ENCODE data around the gene NDUFV2. TPM values are rescaled to one million over a fixed set of nuclear protein-coding genes. Genes with fewer than 3 reads are reported as not detected.

NDUFV2 gene
- total and polyA plus RNA-seq, 2 of the 8 experiments (the other 6 are each of a cell fraction or from before 2014, with no cell fraction given) = 90.8 to 191 TPM

- no peak overlapping the region for H2BK20ac ChIP-seq (ENCODE audit: low read length)
- peaks cover 0 to 5% of the 10 kb centered on the region in 2 experiments for H4K20me1 ChIP-seq (replicated peaks in 1 of 2; ENCODE audit: control insufficient read depth in 1 of 2, insufficient read depth in 2 of 2, low read length in 2 of 2)
- H2BK15ac ChIP-seq (ENCODE audit: low read length) = no peak overlapping the region
- no peaks in the 10 kb centered on the region for H3K23me2 ChIP-seq (ENCODE audit: low read depth, low read length)
- no peak overlapping the region for H3K4me2 ChIP-seq (ENCODE audit: insufficient read depth in 1 of 2, low read depth in 2 of 2, low read length in 2 of 2)
- no peaks in the 10 kb centered on the region; a peak in 1 of 8 replicates for H3K36me3 ChIP-seq (ENCODE audit: control insufficient read depth in 2 of 4, insufficient read depth in 4 of 4, low read length in 3 of 4)
- no peak overlapping the region for H3K4me3 ChIP-seq (ENCODE audit: extremely low read depth in 1 of 4, insufficient read depth in 2 of 4, low read depth in 3 of 4, low read length in 4 of 4)
- H2AFZ ChIP-seq (ENCODE audit: low read length) = no peak overlapping the region
- H3K9ac ChIP-seq (replicated peaks in 1 of 4; ENCODE audit: extremely low read depth in 1 of 4, low read depth in 3 of 4, low read length in 3 of 4) = no peak overlapping the region
- H4K5ac ChIP-seq (ENCODE audit: insufficient read length, low read depth, low read length) = no peak overlapping the region
- H3K27me3 ChIP-seq (replicated peaks in 1 of 4; ENCODE audit: control insufficient read depth in 3 of 4, extremely low read depth in 1 of 4, insufficient read depth in 3 of 4, low read length in 3 of 4) = no peaks in the 10 kb centered on the region
- H3K9me3 ChIP-seq (ENCODE audit: insufficient read depth in 2 of 2, low read depth in 1 of 2, low read length in 1 of 2) = no peaks in the 10 kb centered on the region
- no peak overlapping the region for H3K18ac ChIP-seq (ENCODE audit: extremely low read depth, low read length)
- peaks cover 3 to 93% of the 10 kb centered on the region in 2 experiments for H3K79me2 ChIP-seq (ENCODE audit: control insufficient read depth in 1 of 2, insufficient read depth in 2 of 2, low read length in 2 of 2)
- H3K27ac ChIP-seq (ENCODE audit: low read depth, low read length) = no peak overlapping the region
- H4K8ac ChIP-seq (ENCODE audit: extremely low read depth, insufficient read depth, low read length) = no peak overlapping the region
- H2BK120ac ChIP-seq (replicated peaks; ENCODE audit: low read depth, low read length) = no peak overlapping the region
- H3K23ac ChIP-seq (ENCODE audit: insufficient read length) = no peak overlapping the region
- ChIA-PET CTCF (ENCODE audit: partially characterized antibody) (interaction anchor here (0.8 to 2.8 kb wide), 10 partner anchors 9 to 811 kb away, joined by 3 to 14 read pairs (median 3); no protein-coding TSS in a partner anchor), POLR2A (ENCODE audit: partially characterized antibody) (interaction anchor here (1.0 to 1.4 kb wide), 2 partner anchors 12 to 44 kb away, joined by 3 to 5 read pairs; partner anchors contain the start of gene ANKRD12)
- no peak overlapping the region for H3K4ac ChIP-seq (replicated peaks; ENCODE audit: insufficient read length, low read depth, low read length)
- FAIRE-seq (peak; percentile 80), DNase-seq (ENCODE audit: low read depth in 1 of 2, low spot score in 2 of 2) (no peak)
- no peak overlapping the region for H3K14ac ChIP-seq (ENCODE audit: insufficient read length)
- H2AK5ac ChIP-seq (ENCODE audit: low read depth, low read length) = no peak overlapping the region
- no peak overlapping the region for H2BK5ac ChIP-seq (ENCODE audit: low read depth, low read length)
- H3K4me1 ChIP-seq (replicated peaks in 1 of 4; ENCODE audit: control insufficient read depth in 3 of 4, insufficient read depth in 4 of 4, low read length in 3 of 4) = peaks cover 0 to 5% (median 0%) of the 10 kb centered on the region in 4 experiments; a peak in 1 of 7 replicates
- WGBS, 2 experiments (ENCODE audit: extremely low coverage in 1 of 2, insufficient coverage in 1 of 2, insufficient read length in 1 of 2, insufficient replicate concordance in 2 of 2, low coverage in 1 of 2, low lambda C conversion rate in 2 of 2, missing lambda C conversion rate in 1 of 2) = 84% methylated on average over 1 of the region's 1 CpG; no CpG with 5 or more reads in 1 of the 2 experiments
- H3K79me1 ChIP-seq (ENCODE audit: low read depth, low read length) = no peaks in the 10 kb centered on the region
- H3K56ac ChIP-seq (replicated peaks; ENCODE audit: insufficient read length, low read depth, low read length) = no peak overlapping the region
- H2BK12ac ChIP-seq (ENCODE audit: low read depth, low read length) = no peak overlapping the region
- H4K91ac ChIP-seq (replicated peaks; ENCODE audit: insufficient read length, low read length) = no peak overlapping the region
- TF ChIP-seq NANOG (IDR thresholded peaks at IDR 0.05; ENCODE audit: insufficient read depth, low read depth, low read length, poor library complexity, severe bottlenecking) (no peak), RAD21 (IDR thresholded peaks at IDR 0.05 in 1 of 2, conservative IDR thresholded peaks at IDR 0.05 in 1 of 2; ENCODE audit: low read depth in 2 of 2, low read length in 2 of 2) (peak; percentile 81 to 86), CTCF (IDR thresholded peaks at IDR 0.05; ENCODE audit: control extremely low read depth in 1 of 3, insufficient read depth in 1 of 3, low read depth in 1 of 3, low read length in 3 of 3) (peak in 2 of 3 experiments; percentile 58 to 73; a peak in 3 of 4 replicates), GTF2F1 (IDR thresholded peaks at IDR 0.05; ENCODE audit: borderline replicate concordance, low read depth, low read length) (no peak), EZH2 (IDR thresholded peaks at IDR 0.05; ENCODE audit: low read depth, low read length, severe bottlenecking) (no peak), SIN3A (conservative IDR thresholded peaks at IDR 0.05 in 1 of 2, IDR thresholded peaks at IDR 0.05 in 1 of 2; ENCODE audit: low read depth in 1 of 2, low read length in 2 of 2) (no peak), SIRT6 (IDR thresholded peaks at IDR 0.05; ENCODE audit: low read length) (no peak), CTBP2 (IDR thresholded peaks at IDR 0.05; ENCODE audit: borderline replicate concordance, insufficient read depth, insufficient read length, low read length) (no peak)
These were observed 45.1 kb downstream of the NDUFV2 start for GRCh38 chr18:9147440-9148202.
